Panc1 (cell line): ENCODE measurements around the gene DCAF16. TPM values are rescaled to one million over a fixed set of nuclear protein-coding genes. Genes with fewer than 3 reads are reported as not detected.
A peak's percentile ranks its signal among the peaks of the same experiment; 100 is the strongest.

ENCODE experiments used
- ATAC-seq: fragments of 200-7000 bp; cut with Tn5 transposase; 2 replicates; pipeline ENCODE4 v1.9.1; 2020; ENCODE audit warnings: mild to moderate bottlenecking, moderate library complexity
- BruUV-seq: library from RNA; stranded (reverse); fragments of 400-500 nt; replicated peaks from 2 replicates; lab custom pipeline; 2021; lab: Mats Ljungman, UMichigan
- CTCF ChIA-PET: fragments of 300-600 bp; sonication (Branson Sonifier 250); formaldehyde crosslinking; loops from one replicate; lab custom pipeline; 2022; ENCODE audit warnings: antibody characterized with exemption; lab: Charles Lee
- POLR2A ChIA-PET: fragments of 300-600 bp; sonication (Branson Sonifier 250); formaldehyde crosslinking; loops from one replicate; lab custom pipeline; 2022; ENCODE audit warnings: antibody characterized with exemption; lab: Charles Lee
- DNase-seq: peaks from one replicate; pipeline ENCODE4 v3.0.0-alpha.2; 2010; ENCODE audit warnings: low read depth, low spot score
- H3K27ac ChIP-seq: 2 replicates; pipeline ENCODE4 v1.5.1; 2011; ENCODE audit warnings: mild to moderate bottlenecking, low read length, inconsistent platforms
- H3K27me3 ChIP-seq: fragments of 200-500 bp; sonication (Bioruptor generic); 2 replicates; pipeline ENCODE4 v1.6.0; 2014; ENCODE audit warnings: low read length, inconsistent platforms; ENCODE audit not compliant: control insufficient read depth, insufficient read depth
- H3K36me3 ChIP-seq: fragments of 200-500 bp; sonication (Bioruptor generic); 2 replicates; pipeline ENCODE4 v1.5.1; 2014; ENCODE audit warnings: inconsistent platforms, mild to moderate bottlenecking, low read length, moderate library complexity; ENCODE audit not compliant: control insufficient read depth, insufficient read depth
- H3K4me1 ChIP-seq: 2 replicates; pipeline ENCODE4 v1.5.1; 2011; ENCODE audit warnings: inconsistent platforms, mild to moderate bottlenecking, low read length, moderate library complexity; ENCODE audit not compliant: control insufficient read depth, insufficient read depth
- H3K4me3 ChIP-seq, 2 experiments: 2 replicates each; pipeline ENCODE4 v1.5.1; 2011 to 2012; ENCODE audit warnings: low read depth in 2 of 2, low read length in 2 of 2, mild to moderate bottlenecking in 2 of 2, inconsistent platforms in 1 of 2, moderate library complexity in 1 of 2
- H3K9me3 ChIP-seq: fragments of 200-500 bp; sonication (Bioruptor generic); 2 replicates; pipeline ENCODE4 v1.5.1; 2014; ENCODE audit warnings: low read depth, mild to moderate bottlenecking, inconsistent platforms, low read length, moderate library complexity; ENCODE audit not compliant: control insufficient read depth, insufficient read depth
- POLR2AphosphoS5 ChIP-seq: IDR thresholded peaks from 2 replicates; pipeline ENCODE4 v1.6.1; 2012; ENCODE audit warnings: mild to moderate bottlenecking, low read depth, low read length, moderate library complexity
- SIN3A ChIP-seq: IDR thresholded peaks from 2 replicates; pipeline ENCODE4 v1.6.1; 2012; ENCODE audit warnings: low read depth, mild to moderate bottlenecking, low read length, moderate library complexity, borderline replicate concordance; ENCODE audit not compliant: insufficient read depth
- TCF7L2 ChIP-seq: IDR thresholded peaks from 2 replicates; pipeline ENCODE4 v1.6.1; 2011; ENCODE audit warnings: mild to moderate bottlenecking, low read depth, low read length, inconsistent platforms
- in situ Hi-C: cut with HindIII; loops from 2 replicates; pipeline ENCODE4 v1.10.0; 2016; ENCODE audit warnings: low sequenced_read_pairs, low pct_unique_long_range_greater_than_20kb
- intact Hi-C: fragments of 100-400 bp; cut with micrococcal nuclease; formaldehyde crosslinking; loops from one replicate; pipeline ENCODE4 v1.10.0; 2022; ENCODE audit not compliant: unreplicated experiment
- total RNA-seq: library from RNA; stranded (reverse); gene quantifications from one replicate; pipeline ENCODE4 v1.2.1, GENCODE V29; 2021; ENCODE audit not compliant: unreplicated experiment
- TF ChIP-seq, protein P1 (sequence below), 2 experiments: IDR thresholded peaks; 2 replicates each; pipeline ENCODE4 v1.6.1; 2011 to 2012; ENCODE audit warnings: low read depth in 2 of 2, control low read depth in 1 of 2, low read length in 1 of 2, mild to moderate bottlenecking in 1 of 2, moderate library complexity in 1 of 2; ENCODE audit not compliant: insufficient read depth in 1 of 2
- TF ChIP-seq, protein P2 (sequence below): fragments of 450-650 bp; IDR thresholded peaks from 2 replicates; pipeline ENCODE4 v1.5.1; 2017; ENCODE audit warnings: mild to moderate bottlenecking

Gene DCAF16
- total RNA-seq, 1 experiment from 2014 or later = 28.6 TPM

- BruUV-seq = no TSS peak
- H3K27ac ChIP-seq = peak overlapping the region; percentile 93
- DNase-seq (no peak), ATAC-seq (no peak)
- POLR2A ChIA-PET = no interaction called here
- H3K36me3 ChIP-seq = peaks cover 12% of the 10 kb centered on the region
- no peaks in the 10 kb centered on the region for H3K27me3 ChIP-seq
- CTCF ChIA-PET = no interaction called here
- in situ Hi-C loops = no loop called here
- H3K4me3 ChIP-seq = peak overlapping the region; percentile 83 to 89
- intact Hi-C loops = loop anchor here (5.0 kb wide), 1 partner anchor 262 kb away; no protein-coding TSS in a partner anchor
- no peaks in the 10 kb centered on the region for H3K9me3 ChIP-seq
- TF ChIP-seq, protein P1, sequence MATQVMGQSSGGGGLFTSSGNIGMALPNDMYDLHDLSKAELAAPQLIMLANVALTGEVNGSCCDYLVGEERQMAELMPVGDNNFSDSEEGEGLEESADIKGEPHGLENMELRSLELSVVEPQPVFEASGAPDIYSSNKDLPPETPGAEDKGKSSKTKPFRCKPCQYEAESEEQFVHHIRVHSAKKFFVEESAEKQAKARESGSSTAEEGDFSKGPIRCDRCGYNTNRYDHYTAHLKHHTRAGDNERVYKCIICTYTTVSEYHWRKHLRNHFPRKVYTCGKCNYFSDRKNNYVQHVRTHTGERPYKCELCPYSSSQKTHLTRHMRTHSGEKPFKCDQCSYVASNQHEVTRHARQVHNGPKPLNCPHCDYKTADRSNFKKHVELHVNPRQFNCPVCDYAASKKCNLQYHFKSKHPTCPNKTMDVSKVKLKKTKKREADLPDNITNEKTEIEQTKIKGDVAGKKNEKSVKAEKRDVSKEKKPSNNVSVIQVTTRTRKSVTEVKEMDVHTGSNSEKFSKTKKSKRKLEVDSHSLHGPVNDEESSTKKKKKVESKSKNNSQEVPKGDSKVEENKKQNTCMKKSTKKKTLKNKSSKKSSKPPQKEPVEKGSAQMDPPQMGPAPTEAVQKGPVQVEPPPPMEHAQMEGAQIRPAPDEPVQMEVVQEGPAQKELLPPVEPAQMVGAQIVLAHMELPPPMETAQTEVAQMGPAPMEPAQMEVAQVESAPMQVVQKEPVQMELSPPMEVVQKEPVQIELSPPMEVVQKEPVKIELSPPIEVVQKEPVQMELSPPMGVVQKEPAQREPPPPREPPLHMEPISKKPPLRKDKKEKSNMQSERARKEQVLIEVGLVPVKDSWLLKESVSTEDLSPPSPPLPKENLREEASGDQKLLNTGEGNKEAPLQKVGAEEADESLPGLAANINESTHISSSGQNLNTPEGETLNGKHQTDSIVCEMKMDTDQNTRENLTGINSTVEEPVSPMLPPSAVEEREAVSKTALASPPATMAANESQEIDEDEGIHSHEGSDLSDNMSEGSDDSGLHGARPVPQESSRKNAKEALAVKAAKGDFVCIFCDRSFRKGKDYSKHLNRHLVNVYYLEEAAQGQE (IDR thresholded peaks at IDR 0.05; ENCODE audit: insufficient read depth in 1 of 2, low read depth in 2 of 2, low read length in 1 of 2) = no peak
- no peak for TF ChIP-seq POLR2AphosphoS5
- no peak for TF ChIP-seq SIN3A
- TF ChIP-seq, protein P2, sequence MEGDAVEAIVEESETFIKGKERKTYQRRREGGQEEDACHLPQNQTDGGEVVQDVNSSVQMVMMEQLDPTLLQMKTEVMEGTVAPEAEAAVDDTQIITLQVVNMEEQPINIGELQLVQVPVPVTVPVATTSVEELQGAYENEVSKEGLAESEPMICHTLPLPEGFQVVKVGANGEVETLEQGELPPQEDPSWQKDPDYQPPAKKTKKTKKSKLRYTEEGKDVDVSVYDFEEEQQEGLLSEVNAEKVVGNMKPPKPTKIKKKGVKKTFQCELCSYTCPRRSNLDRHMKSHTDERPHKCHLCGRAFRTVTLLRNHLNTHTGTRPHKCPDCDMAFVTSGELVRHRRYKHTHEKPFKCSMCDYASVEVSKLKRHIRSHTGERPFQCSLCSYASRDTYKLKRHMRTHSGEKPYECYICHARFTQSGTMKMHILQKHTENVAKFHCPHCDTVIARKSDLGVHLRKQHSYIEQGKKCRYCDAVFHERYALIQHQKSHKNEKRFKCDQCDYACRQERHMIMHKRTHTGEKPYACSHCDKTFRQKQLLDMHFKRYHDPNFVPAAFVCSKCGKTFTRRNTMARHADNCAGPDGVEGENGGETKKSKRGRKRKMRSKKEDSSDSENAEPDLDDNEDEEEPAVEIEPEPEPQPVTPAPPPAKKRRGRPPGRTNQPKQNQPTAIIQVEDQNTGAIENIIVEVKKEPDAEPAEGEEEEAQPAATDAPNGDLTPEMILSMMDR = no peak
- TF ChIP-seq TCF7L2 = no peak
- peaks cover 8% of the 10 kb centered on the region for H3K4me1 ChIP-seq
Observed at GRCh38 chr4:17809667-17810066, 890 bp downstream of the DCAF16 start.

- peak overlapping the region; percentile 17; the same call in 1 of the 2 replicates for H3K27ac ChIP-seq
- peaks cover 20% of the 10 kb centered on the region for H3K36me3 ChIP-seq
- H3K9me3 ChIP-seq = no peaks in the 10 kb centered on the region
- no peaks in the 10 kb centered on the region for H3K27me3 ChIP-seq
- CTCF ChIA-PET = interaction anchor here (0.5 kb wide), 1 partner anchor 20 kb away, joined by 10 read pairs; no protein-coding TSS in a partner anchor
- DNase-seq (no peak), ATAC-seq (no peak)
- TF ChIP-seq SIN3A = no peak
- TF ChIP-seq, protein P2 = no peak
- no peak for TF ChIP-seq POLR2AphosphoS5
- H3K4me1 ChIP-seq = peaks cover 8% of the 10 kb centered on the region
- in situ Hi-C loops = no loop called here
- no TSS peak for BruUV-seq
- intact Hi-C loops = loop anchor here (5.0 kb wide), 1 partner anchor 260 kb away; no protein-coding TSS in a partner anchor
- no peak overlapping the region; a peak in 1 of 4 replicates for H3K4me3 ChIP-seq
- POLR2A ChIA-PET = no interaction called here
Observed at GRCh38 chr4:17807446-17807845, 3.1 kb downstream of the DCAF16 start.
